GM18867 (cell line): ENCODE measurements around the gene INVS.
"Not testable (repeated sequence)": the region's sequence is repeated elsewhere in the genome, so short reads cannot be mapped to it uniquely, and the experiment has no call there.

Experiments used
- ATAC-seq: cut with Tn5 transposase; IDR thresholded peaks from one replicate; pipeline ENCODE4 v1.9.1; 2021; ENCODE audit warnings: mild to moderate bottlenecking, moderate library complexity; ENCODE audit not compliant: unreplicated experiment

The INVS gene

GRCh38 chr9:100191264-100191663 is 92.2 kb downstream of the INVS start:
- no peak for ATAC-seq

- no peak for ATAC-seq
Measured at GRCh38 chr9:100193078-100193477, 94.0 kb downstream of the INVS start.

- no peak for ATAC-seq
Measured at GRCh38 chr9:100196215-100196614, 97.2 kb downstream of the INVS start.

GRCh38 chr9:100196828-100197227 is 97.8 kb downstream of the INVS start:
- ATAC-seq: no peak

GRCh38 chr9:100197553-100197952 is 98.5 kb downstream of the INVS start:
- no peak for ATAC-seq

- no peak for ATAC-seq
Measured at GRCh38 chr9:100202806-100203205, 103.8 kb downstream of the INVS start.

- ATAC-seq: no peak
Measured at GRCh38 chr9:100204796-100205195, 105.8 kb downstream of the INVS start.

- no peak for ATAC-seq
Measured at GRCh38 chr9:100206899-100207298, 107.9 kb downstream of the INVS start.

GRCh38 chr9:100208673-100209072 is 109.6 kb downstream of the INVS start:
- ATAC-seq: no peak

GRCh38 chr9:100211476-100211875 is 112.4 kb downstream of the INVS start:
- no peak for ATAC-seq

GRCh38 chr9:100213730-100214477 is 114.9 kb downstream of the INVS start:
- ATAC-seq: no peak

- peak; percentile 77 for ATAC-seq
Measured at GRCh38 chr9:100216178-100216787, 117.2 kb downstream of the INVS start.

- ATAC-seq: no peak
Measured at GRCh38 chr9:100217536-100217935, 118.5 kb downstream of the INVS start.

GRCh38 chr9:100219347-100219746 is 120.3 kb downstream of the INVS start:
- ATAC-seq: peak; percentile 51

GRCh38 chr9:100220936-100221335 is 121.9 kb downstream of the INVS start:
- no peak for ATAC-seq

GRCh38 chr9:100221538-100221937 is 122.5 kb downstream of the INVS start:
- no peak for ATAC-seq

GRCh38 chr9:100222674-100223073 is 123.6 kb downstream of the INVS start:
- ATAC-seq: no peak

GRCh38 chr9:100227636-100228035 is 128.6 kb downstream of the INVS start:
- no peak for ATAC-seq

- ATAC-seq: no peak
Measured at GRCh38 chr9:100228352-100228869, 129.4 kb downstream of the INVS start.

- ATAC-seq: no peak
Measured at GRCh38 chr9:100229136-100229535, 130.1 kb downstream of the INVS start.

GRCh38 chr9:100229561-100229960 is 130.5 kb downstream of the INVS start:
- no peak for ATAC-seq

- not testable (repeated sequence) for ATAC-seq
Measured at GRCh38 chr9:100236986-100237385, 137.9 kb downstream of the INVS start.
